SK-N-SH (cell line): ENCODE measurements around the gene RUFY4. TPM values are rescaled to one million over a fixed set of nuclear protein-coding genes. Genes with fewer than 3 reads are reported as not detected.

ENCODE experiments used
- CTCF ChIA-PET: fragments of 300-600, 350-600 bp; formaldehyde crosslinking; extraction: SDS; loops from one replicate; lab custom pipeline; 2021; lab: Yijun Ruan, JAX
- POLR2A ChIA-PET: fragments of 350-600 bp; sonication (Branson Sonifier 250); formaldehyde crosslinking; extraction: SDS; loops from one replicate; lab custom pipeline; 2020; ENCODE audit warnings: antibody characterized with exemption, inconsistent platforms; lab: Yijun Ruan, JAX
- DNase-seq: peaks from one replicate; pipeline ENCODE4 v3.0.0; 2012
- H2AFZ ChIP-seq: fragments of 200-600 bp; sonication (generic); 2 replicates; pipeline ENCODE4 v1.8.1; 2016; ENCODE audit warnings: antibody characterized with exemption, mild to moderate bottlenecking, low read depth
- H3F3A ChIP-seq: fragments of 200-600 bp; sonication (generic); replicated peaks from 2 replicates; pipeline ENCODE3; 2016; ENCODE audit warnings: antibody characterized with exemption, mild to moderate bottlenecking; ENCODE audit not compliant: insufficient read depth
- H3K27ac ChIP-seq, 2 experiments: fragments of 200-500 bp in 1 of 2; fragments of 200-600 bp in 1 of 2; sonication (Bioruptor generic) in 1 of 2; sonication (generic), shearing (Covaris generic) in 1 of 2; 2 replicates each; pipeline versions ENCODE4 v1.5.1 to v1.6.1; 2014 to 2016; ENCODE audit warnings: low read depth in 2 of 2, inconsistent platforms in 1 of 2, low read length in 1 of 2, mild to moderate bottlenecking in 1 of 2, mixed read lengths in 1 of 2
- H3K27me3 ChIP-seq: fragments of 200-600 bp; sonication (generic), shearing (Covaris generic); 2 replicates; pipeline ENCODE4 v1.6.1; 2016; ENCODE audit warnings: mixed run types; ENCODE audit not compliant: insufficient read depth
- H3K36me3 ChIP-seq, 2 experiments: fragments of 200-500 bp in 1 of 2; fragments of 200-600 bp in 1 of 2; sonication (Bioruptor generic) in 1 of 2; sonication (generic) in 1 of 2; replicated peaks in 1 of 2; 2 replicates each; pipeline versions ENCODE3 to v1.5.1; 2014 to 2016; ENCODE audit warnings: low read length in 1 of 2, mild to moderate bottlenecking in 1 of 2; ENCODE audit not compliant: insufficient read depth in 2 of 2, control insufficient read depth in 1 of 2
- H3K4me1 ChIP-seq, 2 experiments: fragments of 200-500 bp in 1 of 2; fragments of 200-600 bp in 1 of 2; sonication (Bioruptor generic) in 1 of 2; sonication (generic), shearing (Covaris generic) in 1 of 2; 2 replicates each; pipeline versions ENCODE4 v1.5.1 to v1.6.1; 2014 to 2016; ENCODE audit warnings: low read depth in 1 of 2, low read length in 1 of 2, mixed run types in 1 of 2; ENCODE audit not compliant: insufficient read depth in 2 of 2, control insufficient read depth in 1 of 2
- H3K4me2 ChIP-seq: fragments of 200-600 bp; sonication (generic), shearing (Covaris generic); 2 replicates; pipeline ENCODE4 v1.6.1; 2017; ENCODE audit warnings: mixed run types
- H3K4me3 ChIP-seq, 2 experiments: fragments of 200-500 bp in 1 of 2; fragments of 200-600 bp in 1 of 2; sonication (Bioruptor generic) in 1 of 2; sonication (generic), shearing (Covaris generic) in 1 of 2; 2 replicates each; pipeline versions ENCODE4 v1.5.1 to v1.8.1; 2014 to 2016; ENCODE audit warnings: low read depth in 2 of 2, inconsistent platforms in 1 of 2, low read length in 1 of 2, mild to moderate bottlenecking in 1 of 2, mixed read lengths in 1 of 2, moderate library complexity in 1 of 2
- H3K79me2 ChIP-seq: fragments of 200-600 bp; sonication (generic); 2 replicates; pipeline ENCODE4 v1.8.1; 2017; ENCODE audit warnings: mild to moderate bottlenecking; ENCODE audit not compliant: insufficient read depth
- H3K9ac ChIP-seq: fragments of 200-600 bp; sonication (generic); 2 replicates; pipeline ENCODE4 v1.6.1; 2017; ENCODE audit warnings: mixed run types
- H3K9me2 ChIP-seq: fragments of 200-600 bp; sonication (generic); 2 replicates; pipeline ENCODE4 v1.6.1; 2017; ENCODE audit warnings: mixed run types
- H3K9me3 ChIP-seq: fragments of 200-600 bp; sonication (generic); 2 replicates; pipeline ENCODE4 v1.6.1; 2017; ENCODE audit warnings: mixed run types, mild to moderate bottlenecking, moderate library complexity
- H4K20me1 ChIP-seq: fragments of 200-600 bp; sonication (generic); 2 replicates; pipeline ENCODE4 v1.6.1; 2017; ENCODE audit warnings: mild to moderate bottlenecking, mixed run types; ENCODE audit not compliant: insufficient read depth
- ELF1 ChIP-seq: IDR thresholded peaks from 2 replicates; pipeline ENCODE4 v1.4.0; 2012
- EP300 ChIP-seq, 2 experiments: IDR thresholded peaks; 2 replicates each; pipeline versions ENCODE4 v1.4.0 to v1.6.1; 2012; ENCODE audit warnings: borderline replicate concordance in 1 of 2, low read depth in 1 of 2, low read length in 1 of 2
- FOSL2 ChIP-seq: IDR thresholded peaks from 2 replicates; pipeline ENCODE4 v1.4.0; 2012; ENCODE audit warnings: low read depth, mild to moderate bottlenecking, moderate library complexity, borderline replicate concordance
- GATA2 ChIP-seq: sonication (generic); formaldehyde crosslinking; IDR thresholded peaks from 2 replicates; pipeline ENCODE4 v1.5.0; 2020; ENCODE audit warnings: mild to moderate bottlenecking, missing genetic modification reagents
- IRF3 ChIP-seq: fragments of 150-350 bp; IDR thresholded peaks from 2 replicates; pipeline ENCODE4 v1.6.1; 2016; ENCODE audit warnings: mild to moderate bottlenecking, low read depth, low read length
- MXI1 ChIP-seq: IDR thresholded peaks from 2 replicates; pipeline ENCODE4 v1.6.1; 2012; ENCODE audit warnings: mild to moderate bottlenecking, low read depth, low read length, improper control_type of control experiment
- NFIC ChIP-seq: IDR thresholded peaks from 2 replicates; pipeline ENCODE4 v1.4.0; 2012; ENCODE audit warnings: borderline replicate concordance
- NRF1 ChIP-seq: IDR thresholded peaks from 2 replicates; pipeline ENCODE4 v1.6.1; 2012; ENCODE audit warnings: low read depth, mild to moderate bottlenecking, low read length
- RFX5 ChIP-seq: IDR thresholded peaks from 2 replicates; pipeline ENCODE4 v1.6.1; 2012; ENCODE audit warnings: mild to moderate bottlenecking, improper control_type of control experiment, low read length
- RXRA ChIP-seq: IDR thresholded peaks from 2 replicates; pipeline ENCODE4 v1.4.0; 2012; ENCODE audit warnings: low read depth, mild to moderate bottlenecking, borderline replicate concordance
- SMC3 ChIP-seq: IDR thresholded peaks from 2 replicates; pipeline ENCODE4 v1.6.1; 2012; ENCODE audit warnings: low read depth, low read length, improper control_type of control experiment
- TAF1 ChIP-seq: IDR thresholded peaks from 2 replicates; pipeline ENCODE4 v1.6.1; 2012; ENCODE audit warnings: low read depth, mild to moderate bottlenecking, low read length, moderate library complexity, borderline replicate concordance
- TCF12 ChIP-seq: IDR thresholded peaks from 2 replicates; pipeline ENCODE4 v1.4.0; 2012
- TEAD4 ChIP-seq: IDR thresholded peaks from 2 replicates; pipeline ENCODE4 v1.4.0; 2012; ENCODE audit warnings: mild to moderate bottlenecking, borderline replicate concordance; ENCODE audit not compliant: insufficient read depth
- WGBS: methylation state at CpG from one replicate; pipeline ENCODE4 v1.1.6; 2017; ENCODE audit warnings: low lambda C conversion rate; 5-methylcytosine and 5-hydroxymethylcytosine counted together
- polyA plus RNA-seq, 3 experiments: library from polyadenylated mRNA; depleted of rRNA; stranded (reverse); fragments of >200 nt; gene quantifications; 2 replicates each; pipeline ENCODE4 v1.2.3, GENCODE V29; 2012
- TF ChIP-seq, protein P1 (sequence below): IDR thresholded peaks from 2 replicates; pipeline ENCODE4 v1.6.1; 2012; ENCODE audit warnings: mild to moderate bottlenecking, low read depth, low read length, moderate library complexity
- TF ChIP-seq, protein P2 (sequence below): IDR thresholded peaks from 2 replicates; pipeline ENCODE4 v1.4.0; 2012; ENCODE audit warnings: low read depth, borderline replicate concordance

Gene RUFY4
- polyA plus RNA-seq, 1 of the 3 experiments (the other 2 are of a cell fraction), result not detected

DNA sequence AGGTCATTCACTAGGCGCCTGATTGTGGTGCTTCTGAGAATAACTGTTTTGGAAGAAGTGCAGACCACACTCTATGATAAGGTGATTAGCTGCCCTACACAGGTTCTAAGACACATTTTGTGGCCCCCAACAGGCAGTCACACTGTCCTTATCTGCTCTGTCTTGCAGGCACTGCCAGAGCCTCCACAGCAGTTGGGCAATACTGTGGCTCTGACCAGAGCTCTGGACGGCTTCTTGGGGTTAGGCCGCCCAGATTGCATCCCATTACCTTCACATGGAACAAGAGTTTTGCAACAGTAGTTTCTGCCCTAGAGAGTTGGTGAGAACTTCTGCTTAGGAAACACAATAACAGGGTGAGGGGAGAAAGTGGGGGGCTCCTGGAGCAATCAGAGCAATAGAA lies 22.7 kb downstream of the RUFY4 start:
- Histone ChIP-seq H3K9me2 (no peaks in the 10 kb centered on the region), H4K20me1 (no peaks in the 10 kb centered on the region)
- no peak for TF ChIP-seq ELF1
- no peak for TF ChIP-seq MXI1
- TF ChIP-seq, protein P1, sequence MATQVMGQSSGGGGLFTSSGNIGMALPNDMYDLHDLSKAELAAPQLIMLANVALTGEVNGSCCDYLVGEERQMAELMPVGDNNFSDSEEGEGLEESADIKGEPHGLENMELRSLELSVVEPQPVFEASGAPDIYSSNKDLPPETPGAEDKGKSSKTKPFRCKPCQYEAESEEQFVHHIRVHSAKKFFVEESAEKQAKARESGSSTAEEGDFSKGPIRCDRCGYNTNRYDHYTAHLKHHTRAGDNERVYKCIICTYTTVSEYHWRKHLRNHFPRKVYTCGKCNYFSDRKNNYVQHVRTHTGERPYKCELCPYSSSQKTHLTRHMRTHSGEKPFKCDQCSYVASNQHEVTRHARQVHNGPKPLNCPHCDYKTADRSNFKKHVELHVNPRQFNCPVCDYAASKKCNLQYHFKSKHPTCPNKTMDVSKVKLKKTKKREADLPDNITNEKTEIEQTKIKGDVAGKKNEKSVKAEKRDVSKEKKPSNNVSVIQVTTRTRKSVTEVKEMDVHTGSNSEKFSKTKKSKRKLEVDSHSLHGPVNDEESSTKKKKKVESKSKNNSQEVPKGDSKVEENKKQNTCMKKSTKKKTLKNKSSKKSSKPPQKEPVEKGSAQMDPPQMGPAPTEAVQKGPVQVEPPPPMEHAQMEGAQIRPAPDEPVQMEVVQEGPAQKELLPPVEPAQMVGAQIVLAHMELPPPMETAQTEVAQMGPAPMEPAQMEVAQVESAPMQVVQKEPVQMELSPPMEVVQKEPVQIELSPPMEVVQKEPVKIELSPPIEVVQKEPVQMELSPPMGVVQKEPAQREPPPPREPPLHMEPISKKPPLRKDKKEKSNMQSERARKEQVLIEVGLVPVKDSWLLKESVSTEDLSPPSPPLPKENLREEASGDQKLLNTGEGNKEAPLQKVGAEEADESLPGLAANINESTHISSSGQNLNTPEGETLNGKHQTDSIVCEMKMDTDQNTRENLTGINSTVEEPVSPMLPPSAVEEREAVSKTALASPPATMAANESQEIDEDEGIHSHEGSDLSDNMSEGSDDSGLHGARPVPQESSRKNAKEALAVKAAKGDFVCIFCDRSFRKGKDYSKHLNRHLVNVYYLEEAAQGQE, result no peak
- no peak for TF ChIP-seq GATA2 (CRISPR knock-in tag)
- TF ChIP-seq SMC3, result no peak
- TF ChIP-seq EP300 (IDR thresholded peaks at IDR 0.05; ENCODE audit: borderline replicate concordance in 1 of 2, low read depth in 1 of 2, low read length in 1 of 2), result no peak
- TF ChIP-seq, all 33 proteins: peak for 0
- H3K4me2 ChIP-seq, result no peak overlapping the region
- H3K4me1 ChIP-seq, result no peaks in the 10 kb centered on the region
- H3K79me2 ChIP-seq, result no peaks in the 10 kb centered on the region
- H3K9me3 ChIP-seq, result peaks cover 3% of the 10 kb centered on the region; the same call in 1 of the 2 replicates
- no peaks in the 10 kb centered on the region; the same call in 1 of the 2 replicates for H3K27me3 ChIP-seq
- H3K4me3 ChIP-seq, result no peak overlapping the region
- no peak for DNase-seq
- ChIA-PET POLR2A (no interaction called here), CTCF (no interaction called here)
- no peaks in the 10 kb centered on the region for H3F3A ChIP-seq
- no peak overlapping the region for H3K27ac ChIP-seq
- H2AFZ ChIP-seq, result no peak overlapping the region
- H3K9ac ChIP-seq, result no peak overlapping the region
- WGBS, result 83% methylated on average over 1 of the region's 3 CpGs
- H3K36me3 ChIP-seq, result no peaks in the 10 kb centered on the region

- H3K9ac ChIP-seq, result no peak overlapping the region
- POLR2A ChIA-PET, result no interaction called here
- H3K79me2 ChIP-seq, result no peaks in the 10 kb centered on the region
- no peaks in the 10 kb centered on the region for H3F3A ChIP-seq
- no peaks in the 10 kb centered on the region for H3K9me2 ChIP-seq
- no peak overlapping the region for H3K4me2 ChIP-seq
- H3K4me3 ChIP-seq, result no peak overlapping the region
- no peaks in the 10 kb centered on the region for H3K4me1 ChIP-seq
- 77% methylated on average over 3 of the region's 3 CpGs for WGBS
- no peaks in the 10 kb centered on the region for H3K9me3 ChIP-seq
- no peaks in the 10 kb centered on the region; the same call in 1 of the 2 replicates for H3K27me3 ChIP-seq
- H3K27ac ChIP-seq, result no peak overlapping the region
- H3K36me3 ChIP-seq, result no peaks in the 10 kb centered on the region
- DNase-seq, result no peak
- CTCF ChIA-PET, result interaction anchor here (1.0 to 1.7 kb wide), 4 partner anchors 8 to 309 kb away, joined by 3 read pairs; partner anchors contain the start of gene RUFY4
- no peak overlapping the region for H2AFZ ChIP-seq
- H4K20me1 ChIP-seq, result no peaks in the 10 kb centered on the region
- TF ChIP-seq NRF1, result no peak
Observed at GRCh38 chr2:218093879-218094278, 24.8 kb downstream of the RUFY4 start.

DNA sequence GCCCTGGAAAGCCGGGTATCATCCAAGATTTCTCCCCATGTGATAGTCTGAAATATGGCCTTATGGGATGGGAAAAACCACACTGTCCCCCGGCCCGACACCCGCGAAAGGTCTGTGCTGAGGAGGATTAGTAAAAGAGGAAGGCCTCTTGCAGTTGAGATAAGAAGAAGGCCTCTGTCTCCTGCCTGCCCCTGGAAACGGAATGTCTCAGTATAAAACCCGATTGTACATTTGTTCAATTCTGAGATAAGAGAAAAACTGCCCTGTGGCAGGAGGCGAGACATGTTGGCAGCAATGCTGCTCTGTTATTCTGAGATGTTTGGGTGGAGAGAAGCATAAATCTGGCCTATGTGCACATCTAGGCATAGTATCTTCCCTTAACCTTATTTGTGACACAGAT lies 26.8 kb downstream of the RUFY4 start:
- Histone ChIP-seq H3K79me2 (no peaks in the 10 kb centered on the region), H3K36me3 (no peaks in the 10 kb centered on the region), H3K4me3 (no peak overlapping the region), H3K27me3 (no peaks in the 10 kb centered on the region; the same call in 1 of the 2 replicates), H3K9ac (no peak overlapping the region), H3F3A (no peaks in the 10 kb centered on the region), H4K20me1 (no peaks in the 10 kb centered on the region), H2AFZ (no peak overlapping the region), H3K9me2 (no peaks in the 10 kb centered on the region), H3K27ac (no peak overlapping the region), H3K9me3 (no peaks in the 10 kb centered on the region), H3K4me2 (no peak overlapping the region), H3K4me1 (no peaks in the 10 kb centered on the region)
- 32% methylated on average over 4 of the region's 8 CpGs for WGBS
- CTCF ChIA-PET, result no interaction called here
- no peak for DNase-seq
- POLR2A ChIA-PET, result no interaction called here
- TF ChIP-seq RXRA (no peak), TAF1 (no peak), FOSL2 (no peak), TCF12 (no peak), TEAD4 (no peak), IRF3 (no peak), NFIC (no peak), RFX5 (no peak)
- TF ChIP-seq, protein P2, sequence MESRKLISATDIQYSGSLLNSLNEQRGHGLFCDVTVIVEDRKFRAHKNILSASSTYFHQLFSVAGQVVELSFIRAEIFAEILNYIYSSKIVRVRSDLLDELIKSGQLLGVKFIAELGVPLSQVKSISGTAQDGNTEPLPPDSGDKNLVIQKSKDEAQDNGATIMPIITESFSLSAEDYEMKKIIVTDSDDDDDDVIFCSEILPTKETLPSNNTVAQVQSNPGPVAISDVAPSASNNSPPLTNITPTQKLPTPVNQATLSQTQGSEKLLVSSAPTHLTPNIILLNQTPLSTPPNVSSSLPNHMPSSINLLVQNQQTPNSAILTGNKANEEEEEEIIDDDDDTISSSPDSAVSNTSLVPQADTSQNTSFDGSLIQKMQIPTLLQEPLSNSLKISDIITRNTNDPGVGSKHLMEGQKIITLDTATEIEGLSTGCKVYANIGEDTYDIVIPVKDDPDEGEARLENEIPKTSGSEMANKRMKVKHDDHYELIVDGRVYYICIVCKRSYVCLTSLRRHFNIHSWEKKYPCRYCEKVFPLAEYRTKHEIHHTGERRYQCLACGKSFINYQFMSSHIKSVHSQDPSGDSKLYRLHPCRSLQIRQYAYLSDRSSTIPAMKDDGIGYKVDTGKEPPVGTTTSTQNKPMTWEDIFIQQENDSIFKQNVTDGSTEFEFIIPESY, result no peak
